Karpas-422 (cell line): ENCODE measurements around the gene HTR5A. TPM values are rescaled to one million over a fixed set of nuclear protein-coding genes. Genes with fewer than 3 reads are reported as not detected.

Experiments used
- DNase-seq: peaks from one replicate; pipeline ENCODE4 v3.0.0-alpha.2; 2015
- H2AFZ ChIP-seq: fragments of 200-600 bp; sonication (generic); 2 replicates; pipeline ENCODE4 v1.6.1; 2014; ENCODE audit warnings: antibody characterized with exemption, low read length, mixed read lengths
- H3K27ac ChIP-seq: fragments of 200-600 bp; sonication (generic); 2 replicates; pipeline ENCODE4 v1.5.1; 2014; ENCODE audit warnings: mild to moderate bottlenecking, low read length, moderate library complexity
- H3K27me3 ChIP-seq: fragments of 200-600 bp; sonication (generic); 2 replicates; pipeline ENCODE4 v1.6.1; 2014; ENCODE audit warnings: low read length, mixed read lengths
- H3K36me3 ChIP-seq: fragments of 200-600 bp; sonication (generic); 2 replicates; pipeline ENCODE4 v1.6.1; 2014; ENCODE audit warnings: low read length, mixed read lengths; ENCODE audit not compliant: insufficient read depth
- H3K4me1 ChIP-seq: fragments of 200-600 bp; sonication (generic); 2 replicates; pipeline ENCODE4 v1.6.1; 2014; ENCODE audit warnings: mild to moderate bottlenecking, low read length, mixed read lengths
- H3K4me2 ChIP-seq: fragments of 200-600 bp; sonication (generic); 2 replicates; pipeline ENCODE4 v1.6.1; 2014; ENCODE audit warnings: low read length, low read depth, mild to moderate bottlenecking; ENCODE audit not compliant: poor library complexity, severe bottlenecking
- H3K4me3 ChIP-seq: fragments of 200-600 bp; sonication (generic); 2 replicates; pipeline ENCODE4 v1.5.1; 2014; ENCODE audit warnings: mild to moderate bottlenecking, antibody characterized with exemption, low read length, mixed read lengths
- H3K79me2 ChIP-seq: fragments of 200-600 bp; sonication (generic); 2 replicates; pipeline ENCODE4 v1.6.1; 2014; ENCODE audit warnings: mild to moderate bottlenecking, low read length, mixed read lengths
- H3K9ac ChIP-seq: fragments of 200-600 bp; sonication (generic); 2 replicates; pipeline ENCODE4 v1.6.0; 2014; ENCODE audit warnings: low read length
- H3K9me2 ChIP-seq: fragments of 200-600 bp; sonication (generic), shearing (Covaris generic); replicated peaks from 2 replicates; pipeline ENCODE4 v1.6.0; 2014; ENCODE audit warnings: mild to moderate bottlenecking, low read length, moderate library complexity; ENCODE audit not compliant: insufficient read depth
- H3K9me3 ChIP-seq: fragments of 300-700, 200-600 bp; sonication (generic); 2 replicates; pipeline ENCODE4 v1.6.1; 2014; ENCODE audit warnings: low read length, mixed read lengths
- H4K20me1 ChIP-seq: fragments of 200-600 bp; sonication (generic); 2 replicates; pipeline ENCODE4 v1.6.1; 2014; ENCODE audit warnings: mild to moderate bottlenecking, antibody characterized with exemption, low read length, low read depth; ENCODE audit not compliant: insufficient read depth
- small RNA-seq: library from RNA; depleted of rRNA; stranded (forward); fragments of <200 nt; gene quantifications from one replicate; pipeline ENCODE3, GENCODE V24; 2014
- total RNA-seq: library from RNA; depleted of rRNA; stranded (reverse); fragments of >200 nt; shearing (Covaris generic); gene quantifications from 2 replicates; pipeline ENCODE4 v1.2.3, GENCODE V29; 2014; ENCODE audit warnings: low replicate concordance; rRNA removed

Gene HTR5A
- total RNA-seq, 1 experiment from 2014 or later = not detected

- H4K20me1 ChIP-seq = no peaks in the 10 kb centered on the region
- no peaks in the 10 kb centered on the region for H3K36me3 ChIP-seq
- H3K9me3 ChIP-seq = no peaks in the 10 kb centered on the region
- no peaks in the 10 kb centered on the region for H3K4me1 ChIP-seq
- H3K9ac ChIP-seq = no peak overlapping the region
- no peaks in the 10 kb centered on the region for H3K27me3 ChIP-seq
- no peak for DNase-seq
- H3K4me3 ChIP-seq = no peak overlapping the region
- H3K79me2 ChIP-seq = no peaks in the 10 kb centered on the region
- H3K4me2 ChIP-seq = no peak overlapping the region
- H3K27ac ChIP-seq = no peak overlapping the region
- H2AFZ ChIP-seq = no peak overlapping the region
- H3K9me2 ChIP-seq = no peaks in the 10 kb centered on the region
These were observed 60.4 kb downstream of the HTR5A start for GRCh38 chr7:155130493-155130892.

- Histone ChIP-seq H3K4me2 (no peak overlapping the region), H3K9me2 (no peaks in the 10 kb centered on the region), H3K27ac (no peak overlapping the region), H3K9me3 (no peaks in the 10 kb centered on the region), H3K79me2 (no peaks in the 10 kb centered on the region), H4K20me1 (no peaks in the 10 kb centered on the region), H2AFZ (no peak overlapping the region), H3K4me1 (no peaks in the 10 kb centered on the region), H3K9ac (no peak overlapping the region), H3K27me3 (no peaks in the 10 kb centered on the region), H3K36me3 (no peaks in the 10 kb centered on the region), H3K4me3 (no peak overlapping the region)
- DNase-seq = no peak
These were observed 61.0 kb downstream of the HTR5A start for GRCh38 chr7:155131090-155131489.

- no peaks in the 10 kb centered on the region for H3K4me1 ChIP-seq
- H3K9me3 ChIP-seq = no peaks in the 10 kb centered on the region
- no peaks in the 10 kb centered on the region for H3K27me3 ChIP-seq
- no peak overlapping the region for H3K27ac ChIP-seq
- H3K4me3 ChIP-seq = no peak overlapping the region
- no peak overlapping the region for H3K4me2 ChIP-seq
- H3K36me3 ChIP-seq = no peaks in the 10 kb centered on the region
- no peak overlapping the region for H3K9ac ChIP-seq
- no peak overlapping the region for H2AFZ ChIP-seq
- H3K9me2 ChIP-seq = no peaks in the 10 kb centered on the region
- H3K79me2 ChIP-seq = no peaks in the 10 kb centered on the region
- H4K20me1 ChIP-seq = no peaks in the 10 kb centered on the region
- DNase-seq = no peak
These were observed 62.3 kb downstream of the HTR5A start for GRCh38 chr7:155132431-155132830.

DNA sequence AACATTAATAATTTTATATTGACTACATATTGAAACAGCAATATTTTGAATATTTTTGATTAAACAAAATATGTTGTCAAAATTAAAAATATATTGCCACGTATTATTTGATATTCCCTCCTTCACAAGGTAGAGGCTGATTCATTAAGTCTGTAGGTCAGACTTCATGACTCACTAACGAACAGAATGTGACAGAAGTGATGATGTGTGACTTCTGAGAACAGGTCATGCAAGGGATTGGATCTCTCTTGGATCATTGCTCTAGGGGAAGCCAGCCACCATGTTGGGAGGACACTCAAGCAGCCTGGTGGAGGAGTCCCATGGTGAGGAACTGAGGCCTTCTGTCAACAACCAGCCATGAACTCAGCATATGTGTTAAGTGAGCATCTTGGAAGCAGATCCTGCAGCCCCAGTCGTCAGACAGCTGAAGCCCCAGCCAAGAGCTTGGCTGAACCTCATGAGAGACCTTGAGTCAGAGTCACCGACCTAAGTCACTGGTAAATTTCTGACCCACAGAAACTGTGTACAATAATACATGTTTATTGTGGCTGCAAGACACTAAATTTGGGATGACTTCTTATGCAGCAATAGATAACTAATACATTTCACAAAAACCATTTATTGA, 66.6 kb downstream of the HTR5A start:
- no peaks in the 10 kb centered on the region for H3K79me2 ChIP-seq
- no peak overlapping the region for H3K4me3 ChIP-seq
- H3K9me2 ChIP-seq = no peaks in the 10 kb centered on the region
- no peaks in the 10 kb centered on the region for H3K36me3 ChIP-seq
- no peak overlapping the region for H3K27ac ChIP-seq
- no peak overlapping the region for H3K4me2 ChIP-seq
- no peak overlapping the region for H3K9ac ChIP-seq
- no peaks in the 10 kb centered on the region for H4K20me1 ChIP-seq
- no peaks in the 10 kb centered on the region for H3K4me1 ChIP-seq
- DNase-seq = no peak
- H2AFZ ChIP-seq = no peak overlapping the region
- no peaks in the 10 kb centered on the region for H3K9me3 ChIP-seq
- no peaks in the 10 kb centered on the region for H3K27me3 ChIP-seq

Small RNA genes lying within 50 kb of the gene (small RNA-seq; reads per million reads assigned to genes)
- gene AC092628.1 = not detected

Other genes starting within 250 kb of the HTR5A start
- 16.1 and 23.2 TPM in 2 replicates for gene PAXIP1, start 67.2 kb upstream of the HTR5A start, total RNA-seq
- 201 and 249 TPM in 2 replicates for gene INSIG1, start 227.6 kb downstream of the HTR5A start, total RNA-seq